Bronchial epithelial cell (primary cell): Measurements from ENCODE around the gene ANKRD30A. TPM values are rescaled to one million over a fixed set of nuclear protein-coding genes. Genes with fewer than 3 reads are reported as not detected.
"Not testable (repeated sequence)": the region's sequence is repeated elsewhere in the genome, so short reads cannot be mapped to it uniquely, and the experiment has no call there.

Experiments
- DNase-seq: peaks from one replicate; pipeline ENCODE4 v3.0.0-alpha.2; 2010; ENCODE audit warnings: low read depth
- FAIRE-seq: peaks from 2 replicates; lab custom pipeline; 2011; peaks lifted over from hg19 to GRCh38; lab: Jason Lieb, UNC
- H3K27me3 ChIP-seq: 2 replicates; pipeline ENCODE4 v1.5.1; 2011; ENCODE audit warnings: low read length; ENCODE audit not compliant: control insufficient read depth, insufficient read depth
- H3K36me3 ChIP-seq: 2 replicates; pipeline ENCODE4 v1.5.1; 2011; ENCODE audit warnings: low read length; ENCODE audit not compliant: control insufficient read depth, insufficient read depth
- H3K4me3 ChIP-seq: 2 replicates; pipeline ENCODE4 v1.5.1; 2011; ENCODE audit warnings: mild to moderate bottlenecking, low read depth, low read length, control low read depth
- total RNA-seq: library from RNA; depleted of rRNA; stranded (reverse); fragments of >200 nt; gene quantifications from 2 replicates; pipeline ENCODE4 v1.2.1, GENCODE V29; 2014
- TF ChIP-seq, protein P1 (sequence below): IDR thresholded peaks from 2 replicates; pipeline ENCODE4 v1.5.1; 2011; ENCODE audit warnings: mild to moderate bottlenecking, moderate library complexity, low read length, control low read depth, inconsistent platforms; ENCODE audit not compliant: insufficient read depth, severe bottlenecking

The ANKRD30A gene, protein sequence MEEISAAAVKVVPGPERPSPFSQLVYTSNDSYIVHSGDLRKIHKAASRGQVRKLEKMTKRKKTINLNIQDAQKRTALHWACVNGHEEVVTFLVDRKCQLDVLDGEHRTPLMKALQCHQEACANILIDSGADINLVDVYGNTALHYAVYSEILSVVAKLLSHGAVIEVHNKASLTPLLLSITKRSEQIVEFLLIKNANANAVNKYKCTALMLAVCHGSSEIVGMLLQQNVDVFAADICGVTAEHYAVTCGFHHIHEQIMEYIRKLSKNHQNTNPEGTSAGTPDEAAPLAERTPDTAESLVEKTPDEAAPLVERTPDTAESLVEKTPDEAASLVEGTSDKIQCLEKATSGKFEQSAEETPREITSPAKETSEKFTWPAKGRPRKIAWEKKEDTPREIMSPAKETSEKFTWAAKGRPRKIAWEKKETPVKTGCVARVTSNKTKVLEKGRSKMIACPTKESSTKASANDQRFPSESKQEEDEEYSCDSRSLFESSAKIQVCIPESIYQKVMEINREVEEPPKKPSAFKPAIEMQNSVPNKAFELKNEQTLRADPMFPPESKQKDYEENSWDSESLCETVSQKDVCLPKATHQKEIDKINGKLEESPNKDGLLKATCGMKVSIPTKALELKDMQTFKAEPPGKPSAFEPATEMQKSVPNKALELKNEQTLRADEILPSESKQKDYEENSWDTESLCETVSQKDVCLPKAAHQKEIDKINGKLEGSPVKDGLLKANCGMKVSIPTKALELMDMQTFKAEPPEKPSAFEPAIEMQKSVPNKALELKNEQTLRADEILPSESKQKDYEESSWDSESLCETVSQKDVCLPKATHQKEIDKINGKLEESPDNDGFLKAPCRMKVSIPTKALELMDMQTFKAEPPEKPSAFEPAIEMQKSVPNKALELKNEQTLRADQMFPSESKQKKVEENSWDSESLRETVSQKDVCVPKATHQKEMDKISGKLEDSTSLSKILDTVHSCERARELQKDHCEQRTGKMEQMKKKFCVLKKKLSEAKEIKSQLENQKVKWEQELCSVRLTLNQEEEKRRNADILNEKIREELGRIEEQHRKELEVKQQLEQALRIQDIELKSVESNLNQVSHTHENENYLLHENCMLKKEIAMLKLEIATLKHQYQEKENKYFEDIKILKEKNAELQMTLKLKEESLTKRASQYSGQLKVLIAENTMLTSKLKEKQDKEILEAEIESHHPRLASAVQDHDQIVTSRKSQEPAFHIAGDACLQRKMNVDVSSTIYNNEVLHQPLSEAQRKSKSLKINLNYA (N-terminal part only)
- total RNA-seq: not detected in 2 replicates

DNA sequence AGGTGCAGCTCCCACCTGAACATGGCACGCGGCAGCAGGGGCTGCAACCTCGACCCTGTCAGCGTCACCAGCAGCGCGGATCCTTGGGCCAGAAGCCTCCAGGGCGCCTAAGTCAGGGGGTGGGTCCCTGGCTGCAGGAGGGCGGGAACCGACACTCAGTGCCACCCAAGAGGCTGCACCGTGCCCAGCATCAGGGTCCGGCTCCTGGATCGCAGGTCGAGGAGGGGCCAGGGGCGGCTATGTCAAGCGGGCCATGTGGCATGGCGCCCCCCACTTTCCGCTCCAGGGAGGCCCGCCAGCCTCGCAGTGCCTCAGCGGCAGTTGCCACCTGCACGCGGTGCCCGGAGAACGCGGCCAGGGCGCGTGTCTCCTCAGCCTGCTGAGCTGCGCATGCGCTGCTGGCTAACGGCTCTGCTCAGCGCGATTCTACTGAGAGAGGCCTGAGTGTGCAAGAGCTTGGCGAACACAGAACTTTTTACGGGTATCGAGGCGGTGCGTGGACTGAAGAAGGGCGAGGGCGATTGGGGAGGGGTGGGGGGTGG is at the start of gene ANKRD30A:
Gene ANKRD30A (plus strand): TSS at position 408 of the 542 bp plus-strand sequence. CDS start 190 bp downstream, outside the sequence.
- no peak for FAIRE-seq
- Histone ChIP-seq H3K36me3 (no peaks in the 10 kb centered on the region), H3K27me3 (no peaks in the 10 kb centered on the region), H3K4me3 (no peak within 1 kb of the TSS)
- TF ChIP-seq, protein P1, sequence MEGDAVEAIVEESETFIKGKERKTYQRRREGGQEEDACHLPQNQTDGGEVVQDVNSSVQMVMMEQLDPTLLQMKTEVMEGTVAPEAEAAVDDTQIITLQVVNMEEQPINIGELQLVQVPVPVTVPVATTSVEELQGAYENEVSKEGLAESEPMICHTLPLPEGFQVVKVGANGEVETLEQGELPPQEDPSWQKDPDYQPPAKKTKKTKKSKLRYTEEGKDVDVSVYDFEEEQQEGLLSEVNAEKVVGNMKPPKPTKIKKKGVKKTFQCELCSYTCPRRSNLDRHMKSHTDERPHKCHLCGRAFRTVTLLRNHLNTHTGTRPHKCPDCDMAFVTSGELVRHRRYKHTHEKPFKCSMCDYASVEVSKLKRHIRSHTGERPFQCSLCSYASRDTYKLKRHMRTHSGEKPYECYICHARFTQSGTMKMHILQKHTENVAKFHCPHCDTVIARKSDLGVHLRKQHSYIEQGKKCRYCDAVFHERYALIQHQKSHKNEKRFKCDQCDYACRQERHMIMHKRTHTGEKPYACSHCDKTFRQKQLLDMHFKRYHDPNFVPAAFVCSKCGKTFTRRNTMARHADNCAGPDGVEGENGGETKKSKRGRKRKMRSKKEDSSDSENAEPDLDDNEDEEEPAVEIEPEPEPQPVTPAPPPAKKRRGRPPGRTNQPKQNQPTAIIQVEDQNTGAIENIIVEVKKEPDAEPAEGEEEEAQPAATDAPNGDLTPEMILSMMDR: no peak
- DNase-seq: no peak

DNA sequence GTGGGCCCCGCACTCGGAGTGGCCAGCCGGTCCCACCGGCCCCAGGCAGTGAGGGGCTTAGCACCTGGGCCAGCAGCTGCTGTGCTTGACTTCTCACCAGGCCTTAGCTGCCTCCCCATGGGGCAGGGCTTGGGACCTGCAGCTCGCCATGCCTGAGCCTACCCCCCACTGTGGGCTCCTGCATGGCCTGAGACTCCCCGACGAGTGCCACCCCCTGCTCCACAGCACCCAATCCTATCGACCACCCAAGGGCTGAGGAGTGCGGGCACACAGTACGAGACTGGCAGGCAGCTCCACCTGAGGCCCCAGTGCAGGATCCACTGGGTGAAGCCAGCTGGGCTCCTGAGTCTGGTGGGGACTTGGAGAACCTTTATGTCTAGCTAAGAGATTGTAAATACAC is 49.3 kb upstream of the ANKRD30A start:
- not testable (repeated sequence) for FAIRE-seq, H3K4me3 ChIP-seq, H3K36me3 ChIP-seq

DNA sequence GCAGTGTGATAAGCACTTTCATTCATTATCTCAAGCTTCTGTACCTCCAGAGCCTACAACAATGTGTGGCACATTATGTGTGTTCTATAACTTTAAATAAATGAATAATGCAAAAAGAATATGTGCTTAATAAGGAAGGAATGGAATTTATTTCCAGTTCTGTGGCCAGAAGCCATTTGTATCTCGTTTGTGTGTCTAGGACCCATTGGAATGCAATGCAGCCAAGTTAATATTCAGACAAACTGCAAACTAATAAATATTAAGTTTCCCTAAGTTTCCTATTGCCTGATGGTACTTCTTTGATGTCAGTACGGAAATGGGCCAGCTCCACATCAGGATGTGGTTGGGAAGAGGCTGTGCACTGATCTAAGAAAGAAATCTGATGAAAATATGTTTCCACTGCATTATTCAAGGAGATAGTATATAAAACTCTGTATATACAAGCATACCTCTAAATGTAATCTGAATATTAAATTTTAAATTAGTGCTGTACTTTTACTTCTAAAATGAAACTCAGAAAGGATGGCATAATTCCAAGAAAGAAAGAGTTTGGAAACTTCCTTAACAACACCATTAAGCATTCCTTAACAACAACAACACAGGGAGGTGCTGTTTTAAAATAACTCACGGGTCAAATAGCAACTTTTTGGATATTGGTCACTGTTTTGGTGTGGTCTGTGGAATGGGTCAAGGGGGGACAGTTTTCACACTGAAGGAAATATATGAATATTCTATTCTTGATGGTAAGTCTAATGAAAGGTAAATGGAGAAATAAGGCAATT is 29.4 kb upstream of the ANKRD30A start:
- TF ChIP-seq, protein P1: no peak
- Histone ChIP-seq H3K27me3 (no peaks in the 10 kb centered on the region), H3K4me3 (no peak overlapping the region), H3K36me3 (no peaks in the 10 kb centered on the region)
- DNase-seq (no peak), FAIRE-seq (no peak)

More for the DNA sequence above, 49.3 kb upstream of the ANKRD30A start:
- not testable (repeated sequence) for H3K27me3 ChIP-seq, DNase-seq

DNA sequence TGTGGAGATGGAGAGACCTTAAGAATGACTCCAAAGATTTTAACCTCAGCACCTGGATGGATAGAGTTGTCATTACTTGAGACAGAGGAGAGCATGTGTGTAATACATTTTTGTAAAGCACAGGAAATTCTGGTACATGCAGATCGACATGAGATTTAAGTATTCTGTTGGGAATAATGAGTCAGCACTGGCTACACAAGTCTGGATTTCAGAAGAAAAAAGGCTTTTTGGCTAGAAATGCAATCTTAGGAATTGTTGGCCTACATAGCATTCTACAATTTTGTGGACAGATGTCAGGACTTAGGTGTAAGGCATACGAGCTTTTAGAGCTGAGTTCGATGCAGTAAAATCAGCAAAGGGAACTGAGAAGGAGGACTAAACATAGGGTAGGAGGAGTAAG is 24.1 kb upstream of the ANKRD30A start:
- Histone ChIP-seq H3K27me3 (no peaks in the 10 kb centered on the region), H3K36me3 (no peaks in the 10 kb centered on the region), H3K4me3 (no peak overlapping the region)
- no peak for FAIRE-seq
- TF ChIP-seq, protein P1: no peak
- no peak for DNase-seq

DNA sequence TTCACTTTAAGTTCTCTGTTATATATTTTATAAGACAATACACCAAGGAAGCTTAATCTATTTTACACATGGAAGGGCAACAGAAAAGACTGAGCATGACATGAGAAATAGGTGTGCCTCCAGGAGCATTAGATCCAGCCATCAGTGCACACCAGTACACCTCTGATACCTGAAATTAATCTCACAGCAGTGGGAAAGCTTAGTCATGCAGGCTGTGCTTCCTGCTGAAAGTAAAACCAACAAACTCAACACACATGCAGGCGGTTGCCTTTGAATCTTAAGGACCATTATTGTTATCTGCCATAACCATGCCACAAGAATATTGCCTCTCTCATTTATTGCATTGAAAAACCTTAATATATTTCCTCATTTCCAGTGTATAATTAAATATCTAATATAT is 16.4 kb upstream of the ANKRD30A start:
- no peak for FAIRE-seq
- Histone ChIP-seq H3K36me3 (no peaks in the 10 kb centered on the region), H3K27me3 (no peaks in the 10 kb centered on the region), H3K4me3 (no peak overlapping the region)
- TF ChIP-seq, protein P1: no peak
- no peak for DNase-seq
